NCI-H460 (cell line): ENCODE results near the gene PTPN12. TPM values are rescaled to one million over a fixed set of nuclear protein-coding genes. Genes with fewer than 3 reads are reported as not detected.
"Not testable (repeated sequence)": the region's sequence is repeated elsewhere in the genome, so short reads cannot be mapped to it uniquely, and the experiment has no call there.

ENCODE experiments used
- DNase-seq: peaks from one replicate; pipeline ENCODE4 v3.0.0-alpha.2; 2016; ENCODE audit warnings: low read depth; ENCODE audit errors: extremely low read depth
- total RNA-seq: library from RNA; depleted of rRNA; stranded (reverse); fragments of >200 nt; shearing (Covaris generic); gene quantifications from 2 replicates; pipeline ENCODE4 v1.2.3, GENCODE V29; 2014

PTPN12 gene
- total RNA-seq, 1 experiment from 2014 or later = 76.3 TPM

DNA sequence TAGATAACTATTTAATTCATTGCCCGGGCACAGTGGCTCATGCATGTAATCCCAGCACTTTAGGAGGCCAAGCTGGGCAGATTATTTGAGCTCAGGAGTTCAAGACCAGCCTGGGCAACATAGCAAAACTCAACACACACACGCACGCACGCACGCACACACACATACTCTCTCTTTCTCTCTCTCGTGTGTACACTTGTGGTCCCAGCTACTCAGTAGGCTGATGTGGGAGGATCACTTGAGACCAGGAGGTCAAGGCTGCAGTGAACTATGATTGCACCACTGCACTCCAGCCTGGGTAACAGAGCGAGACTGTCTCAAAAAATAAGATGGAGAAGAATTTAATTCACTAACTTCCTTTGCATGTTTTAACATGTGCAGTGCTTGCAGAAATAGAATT, 38.1 kb downstream of the PTPN12 start:
- DNase-seq = no peak

- no peak for DNase-seq
These were observed 39.8 kb downstream of the PTPN12 start for GRCh38 chr7:77576856-77577255.

DNA sequence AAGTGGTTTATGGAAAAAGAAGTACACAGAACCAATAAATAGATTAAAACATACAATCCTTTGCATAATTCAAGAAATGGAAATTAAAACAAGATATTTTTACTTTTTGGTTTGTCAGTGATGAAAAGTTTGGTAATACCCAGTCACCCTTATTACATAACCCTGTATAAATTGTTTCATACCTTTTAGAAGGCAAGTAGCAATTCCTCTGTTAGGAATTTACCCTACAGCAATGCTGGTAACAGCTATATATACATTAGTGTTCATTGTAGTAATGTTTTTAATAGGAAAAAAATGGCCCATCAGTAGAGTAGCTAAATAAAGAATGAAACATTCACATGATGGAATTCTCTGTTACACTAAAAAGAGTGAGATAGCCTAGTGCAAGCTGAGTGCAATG, 42.7 kb downstream of the PTPN12 start:
- DNase-seq = no peak

GRCh38 chr7:77580762-77581350, 43.8 kb downstream of the PTPN12 start:
- no peak for DNase-seq

GRCh38 chr7:77587272-77587671, 50.2 kb downstream of the PTPN12 start:
- DNase-seq = no peak

- DNase-seq = no peak
These were observed 63.9 kb downstream of the PTPN12 start for GRCh38 chr7:77600952-77601351.

- no peak for DNase-seq
These were observed 69.5 kb downstream of the PTPN12 start for GRCh38 chr7:77606562-77606961.

DNA sequence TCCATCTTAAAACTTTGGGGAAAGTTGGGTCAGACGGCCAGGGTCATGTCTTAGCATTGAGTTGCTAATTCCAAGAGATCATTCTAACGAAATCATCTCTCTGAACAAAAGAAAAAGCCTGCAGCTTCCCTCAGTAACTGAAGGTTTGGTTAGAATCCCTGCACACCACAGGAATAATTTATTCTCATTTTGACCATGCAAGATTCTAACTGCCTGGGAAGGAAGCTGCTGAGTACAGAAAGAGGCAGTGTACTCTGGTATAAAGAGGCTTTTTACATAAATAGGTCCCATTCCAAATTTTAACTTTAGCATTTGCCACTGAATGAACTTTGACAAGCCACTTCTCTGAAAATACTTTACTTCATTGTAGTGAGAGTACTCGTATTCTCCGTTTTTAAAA, 82.2 kb downstream of the PTPN12 start:
- DNase-seq = no peak

DNA sequence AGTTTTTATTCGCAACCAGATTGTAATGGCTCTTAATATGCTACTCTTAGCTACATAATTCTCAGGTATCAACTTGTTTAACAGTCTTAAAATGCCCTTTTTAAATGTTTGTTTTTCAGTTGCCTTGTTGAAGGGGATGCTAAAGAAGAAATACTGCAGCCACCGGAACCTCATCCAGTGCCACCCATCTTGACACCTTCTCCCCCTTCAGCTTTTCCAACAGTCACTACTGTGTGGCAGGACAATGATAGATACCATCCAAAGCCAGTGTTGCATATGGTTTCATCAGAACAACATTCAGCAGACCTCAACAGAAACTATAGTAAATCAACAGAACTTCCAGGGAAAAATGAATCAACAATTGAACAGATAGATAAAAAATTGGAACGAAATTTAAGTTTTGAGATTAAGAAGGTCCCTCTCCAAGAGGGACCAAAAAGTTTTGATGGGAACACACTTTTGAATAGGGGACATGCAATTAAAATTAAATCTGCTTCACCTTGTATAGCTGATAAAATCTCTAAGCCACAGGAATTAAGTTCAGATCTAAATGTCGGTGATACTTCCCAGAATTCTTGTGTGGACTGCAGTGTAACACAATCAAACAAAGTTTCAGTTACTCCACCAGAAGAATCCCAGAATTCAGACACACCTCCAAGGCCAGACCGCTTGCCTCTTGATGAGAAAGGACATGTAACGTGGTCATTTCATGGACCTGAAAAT, 89.7 kb downstream of the PTPN12 start:
- DNase-seq = peak; percentile 44

DNA sequence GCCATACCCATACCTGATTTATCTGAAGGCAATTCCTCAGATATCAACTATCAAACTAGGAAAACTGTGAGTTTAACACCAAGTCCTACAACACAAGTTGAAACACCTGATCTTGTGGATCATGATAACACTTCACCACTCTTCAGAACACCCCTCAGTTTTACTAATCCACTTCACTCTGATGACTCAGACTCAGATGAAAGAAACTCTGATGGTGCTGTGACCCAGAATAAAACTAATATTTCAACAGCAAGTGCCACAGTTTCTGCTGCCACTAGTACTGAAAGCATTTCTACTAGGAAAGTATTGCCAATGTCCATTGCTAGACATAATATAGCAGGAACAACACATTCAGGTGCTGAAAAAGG, 90.2 kb downstream of the PTPN12 start:
- no peak for DNase-seq

DNA sequence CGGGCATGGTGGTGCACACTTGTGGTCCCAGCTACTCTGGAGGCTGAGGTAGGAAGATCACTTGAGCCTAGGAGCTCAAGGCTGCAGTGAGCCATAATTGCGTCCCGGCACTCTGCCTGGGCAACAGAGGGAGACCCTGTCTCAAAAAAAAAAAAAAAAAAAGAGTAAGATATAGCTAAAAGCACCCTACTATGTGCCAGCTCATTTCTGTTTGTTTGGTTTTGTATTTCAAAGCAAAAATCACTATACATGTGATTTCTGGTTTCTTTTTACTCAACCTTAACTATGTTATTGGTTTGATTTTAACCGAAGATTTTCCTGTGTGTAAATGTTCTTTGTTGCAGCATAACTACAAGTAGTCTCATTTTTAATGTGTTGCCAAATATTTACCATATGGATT, 92.7 kb downstream of the PTPN12 start:
- DNase-seq = no peak

DNA sequence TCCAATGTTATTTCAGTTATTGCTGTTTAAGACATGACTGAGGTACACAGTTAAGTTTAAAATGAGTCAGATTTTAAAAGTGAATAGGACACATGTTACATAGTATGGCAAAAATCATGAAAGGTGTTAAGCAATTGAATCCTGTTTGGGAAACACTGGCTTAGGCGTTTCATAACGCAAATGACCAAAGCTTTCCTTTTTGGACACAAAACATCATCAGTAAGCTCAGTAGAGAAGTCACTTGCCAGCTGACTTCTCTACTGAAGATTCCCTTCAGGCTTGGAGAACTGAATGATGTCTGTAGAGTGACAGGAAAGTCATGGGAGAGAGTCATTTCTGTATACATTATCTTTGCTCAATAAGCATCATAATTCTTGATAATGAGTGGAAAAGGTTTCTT, 94.7 kb downstream of the PTPN12 start:
- no peak for DNase-seq

DNA sequence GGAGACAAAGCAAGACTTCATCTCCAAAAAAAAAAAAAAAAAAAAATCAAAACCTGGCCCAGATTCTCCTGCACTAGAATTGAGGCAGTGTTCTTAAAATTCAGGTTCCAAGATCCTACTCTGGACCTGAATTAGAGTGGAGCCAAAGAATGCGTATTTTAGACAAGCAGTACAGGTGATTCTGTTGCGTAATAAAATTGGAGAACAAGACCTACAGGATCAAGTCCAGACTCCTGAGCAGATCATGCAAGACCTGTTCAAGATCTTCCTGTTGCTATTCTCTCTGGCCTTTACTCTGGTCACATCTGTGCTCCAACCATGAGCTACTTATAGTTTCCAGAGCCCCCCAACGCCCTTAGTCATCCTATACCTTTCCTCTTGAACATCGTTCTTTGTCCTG, 107.7 kb downstream of the PTPN12 start:
- DNase-seq = no peak

DNA sequence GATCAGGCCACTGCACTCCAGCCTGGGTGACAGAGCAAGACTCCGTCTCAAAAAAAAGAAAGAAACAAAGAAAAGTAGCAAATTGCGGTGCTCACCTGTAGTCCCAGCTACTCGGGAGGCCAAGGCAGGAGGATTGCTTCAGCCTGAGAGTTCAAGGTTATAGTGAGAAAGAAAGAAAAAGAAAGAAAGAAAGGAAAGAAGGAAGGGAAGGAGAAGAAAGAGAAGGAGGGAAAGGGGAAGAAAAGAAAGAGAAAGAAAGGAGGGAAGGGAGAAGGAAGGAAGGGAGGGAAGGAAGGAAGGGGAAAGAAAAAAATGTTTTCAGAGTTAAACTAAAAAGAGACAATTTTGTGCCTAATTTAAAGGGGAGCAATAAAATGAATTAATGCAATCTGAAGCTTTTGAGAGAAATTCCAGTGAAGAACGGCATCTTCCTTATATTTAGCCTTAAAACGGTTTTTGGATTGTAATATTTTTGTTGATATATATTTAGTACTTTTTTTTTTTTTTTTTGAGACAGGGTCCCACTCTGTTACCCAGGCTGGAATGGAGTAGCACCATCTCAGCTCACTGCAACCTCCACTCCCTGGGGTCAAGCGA, 111.7 kb downstream of the PTPN12 start:
- no peak for DNase-seq

DNA sequence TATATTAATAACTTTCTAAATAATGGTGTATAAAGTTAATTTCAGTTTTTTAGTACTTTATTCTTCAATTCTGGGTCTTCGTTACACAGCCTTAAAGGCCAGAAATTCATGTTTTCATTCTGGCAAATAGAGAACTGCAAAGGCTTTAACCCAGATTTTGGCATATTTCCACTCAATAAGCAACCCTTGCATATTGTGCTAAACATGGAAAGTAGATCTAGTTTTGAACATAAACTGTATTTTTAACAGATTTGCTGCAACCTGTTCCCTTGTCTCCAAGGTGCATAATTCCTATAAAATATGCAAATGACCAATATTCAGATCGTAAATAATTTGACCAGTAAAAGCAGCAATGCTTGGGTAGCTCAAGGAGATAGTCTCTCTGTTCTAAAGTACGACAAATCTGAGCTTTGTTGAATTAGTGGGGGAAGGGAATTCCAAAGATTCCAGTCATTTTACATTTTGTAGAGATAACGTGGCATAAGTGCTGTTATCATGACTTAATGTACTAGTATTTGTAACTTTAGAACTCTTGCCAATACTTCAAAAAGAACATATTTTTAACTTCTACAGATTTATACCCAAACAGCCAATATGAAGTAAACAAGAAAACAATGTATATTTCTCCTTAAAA, 112.7 kb downstream of the PTPN12 start:
- DNase-seq = peak; percentile 16

DNA sequence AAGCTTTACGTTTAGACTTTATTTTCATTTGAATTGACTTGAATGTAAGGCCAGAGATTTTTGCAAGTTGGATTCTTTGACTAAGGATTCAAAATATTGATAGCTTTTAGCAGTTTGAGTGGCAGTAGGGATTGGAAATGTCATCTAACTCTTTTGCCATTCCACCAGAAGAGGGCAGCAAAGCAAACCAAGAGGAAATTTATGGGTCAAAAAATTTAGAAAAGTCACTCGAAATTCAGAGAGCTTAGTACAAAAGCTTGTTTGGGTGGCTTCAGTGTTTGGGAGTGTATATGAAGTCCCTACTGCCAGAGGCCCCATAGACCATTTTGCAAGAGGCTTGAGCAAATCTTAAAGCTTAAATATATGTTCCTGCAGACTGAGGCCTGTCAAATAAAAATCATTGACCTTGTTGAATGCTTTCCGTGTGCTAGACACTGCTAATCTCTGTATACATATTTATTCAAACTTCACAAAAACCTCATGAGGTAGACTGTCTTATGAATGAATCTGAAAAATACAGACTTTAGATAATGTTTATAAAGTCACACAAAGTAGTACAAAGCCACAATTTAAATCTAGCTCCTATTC, 114.6 kb downstream of the PTPN12 start:
- peak; percentile 47 for DNase-seq

DNA sequence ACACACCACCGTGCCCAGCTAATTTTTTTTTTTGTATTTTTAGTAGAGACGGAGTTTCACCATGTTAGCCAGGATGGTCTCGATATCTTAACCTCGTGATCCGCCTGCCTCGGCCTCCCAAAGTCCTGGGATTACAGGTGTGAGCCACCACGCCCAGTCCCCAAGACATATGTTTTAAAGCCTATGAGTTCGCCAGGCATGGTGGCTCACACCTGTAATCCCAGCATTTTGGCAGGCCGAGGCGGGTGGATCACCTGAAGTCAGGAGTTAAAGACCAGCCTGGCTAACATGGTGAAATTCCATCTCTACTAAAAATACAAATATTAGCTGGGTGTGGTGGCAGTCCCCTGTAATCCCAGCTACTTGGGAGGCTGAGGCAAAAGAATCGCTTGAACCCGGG, 115.7 kb downstream of the PTPN12 start:
- DNase-seq = not testable (repeated sequence)

- DNase-seq = no peak
These were observed 116.5 kb downstream of the PTPN12 start for GRCh38 chr7:77653572-77653971.

DNA sequence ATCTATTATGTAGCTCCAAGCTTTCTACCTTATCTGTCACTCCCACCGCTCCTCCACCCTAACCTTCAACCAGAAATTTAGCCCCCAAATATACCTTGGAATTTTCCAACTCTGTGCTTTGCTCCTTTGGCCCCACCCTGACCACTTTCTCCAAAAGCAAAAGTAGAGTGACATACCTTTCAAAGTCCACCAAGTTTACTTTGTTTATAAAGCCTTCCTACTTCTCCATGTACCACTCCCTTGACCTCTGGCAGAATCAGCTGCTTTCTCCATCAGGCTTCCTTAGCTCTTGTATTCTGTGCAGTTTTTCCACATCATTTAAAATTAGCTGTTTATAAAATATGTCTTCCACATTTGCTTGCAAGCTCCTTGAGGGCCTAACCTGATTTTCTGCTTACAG, 118.3 kb downstream of the PTPN12 start:
- no peak for DNase-seq

DNA sequence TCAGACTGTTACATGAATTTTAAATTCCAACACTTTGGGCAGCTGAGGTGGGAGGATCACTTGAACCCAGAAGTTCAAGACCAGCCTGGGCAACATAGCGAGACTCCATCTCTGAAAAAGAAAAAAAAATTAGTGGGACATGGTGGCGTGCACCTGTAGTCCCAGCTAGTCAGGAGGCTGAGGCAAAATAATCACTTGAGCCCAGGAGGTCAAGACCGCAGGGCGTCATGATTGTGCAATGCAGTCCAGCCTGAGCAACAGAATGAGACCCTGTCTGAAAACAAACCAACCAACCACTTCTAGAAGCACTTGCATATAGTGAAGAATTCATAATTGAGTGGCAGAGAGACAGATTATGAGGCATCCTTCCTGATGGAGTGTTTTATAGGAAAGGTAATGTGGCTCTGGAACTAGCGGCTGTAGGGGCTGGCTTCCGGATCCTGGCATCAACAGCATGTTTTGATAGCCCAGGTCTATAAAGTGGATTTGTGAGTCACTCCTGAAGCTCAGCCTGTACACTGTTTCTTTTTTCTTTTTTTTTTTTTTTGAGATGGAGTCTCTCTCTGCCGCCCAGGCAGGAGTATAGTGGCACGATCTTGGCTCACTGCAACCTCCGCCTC, 118.9 kb downstream of the PTPN12 start:
- DNase-seq = no peak
